ENCODE results near the gene MARCO.

DNA sequence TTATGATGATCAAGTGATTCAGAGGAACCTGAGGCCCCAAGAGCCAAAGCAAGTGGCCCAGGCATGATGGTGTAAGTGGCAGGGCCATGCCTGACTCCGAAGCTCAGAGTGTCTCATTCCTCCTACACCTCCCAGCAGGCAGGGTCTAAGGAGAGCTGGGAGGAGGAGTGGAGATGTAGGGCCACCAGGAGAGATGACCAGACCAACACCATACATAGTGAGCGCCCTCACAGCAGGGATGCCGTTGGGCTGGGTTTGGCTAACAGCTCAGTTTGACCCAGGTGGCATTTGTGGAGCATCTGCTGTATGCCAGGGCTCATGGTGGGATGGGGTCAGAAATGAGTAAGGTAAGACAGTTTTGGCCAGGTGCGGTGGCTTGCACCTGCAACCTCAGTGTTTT, 80.7 kb downstream of the MARCO start:
- TF ChIP-seq, protein P1, sequence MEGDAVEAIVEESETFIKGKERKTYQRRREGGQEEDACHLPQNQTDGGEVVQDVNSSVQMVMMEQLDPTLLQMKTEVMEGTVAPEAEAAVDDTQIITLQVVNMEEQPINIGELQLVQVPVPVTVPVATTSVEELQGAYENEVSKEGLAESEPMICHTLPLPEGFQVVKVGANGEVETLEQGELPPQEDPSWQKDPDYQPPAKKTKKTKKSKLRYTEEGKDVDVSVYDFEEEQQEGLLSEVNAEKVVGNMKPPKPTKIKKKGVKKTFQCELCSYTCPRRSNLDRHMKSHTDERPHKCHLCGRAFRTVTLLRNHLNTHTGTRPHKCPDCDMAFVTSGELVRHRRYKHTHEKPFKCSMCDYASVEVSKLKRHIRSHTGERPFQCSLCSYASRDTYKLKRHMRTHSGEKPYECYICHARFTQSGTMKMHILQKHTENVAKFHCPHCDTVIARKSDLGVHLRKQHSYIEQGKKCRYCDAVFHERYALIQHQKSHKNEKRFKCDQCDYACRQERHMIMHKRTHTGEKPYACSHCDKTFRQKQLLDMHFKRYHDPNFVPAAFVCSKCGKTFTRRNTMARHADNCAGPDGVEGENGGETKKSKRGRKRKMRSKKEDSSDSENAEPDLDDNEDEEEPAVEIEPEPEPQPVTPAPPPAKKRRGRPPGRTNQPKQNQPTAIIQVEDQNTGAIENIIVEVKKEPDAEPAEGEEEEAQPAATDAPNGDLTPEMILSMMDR (IDR thresholded peaks at IDR 0.05): no peak
- TF ChIP-seq EZH2 (IDR thresholded peaks at IDR 0.05; ENCODE audit: borderline replicate concordance, insufficient read depth, low read depth, low read length, poor library complexity, severe bottlenecking): no peak

All from B cell (primary cell).